HTERT RPE-1 (cell line): ENCODE measurements around the gene LRRC73.
"Not testable (repeated sequence)": the region's sequence is repeated elsewhere in the genome, so short reads cannot be mapped to it uniquely, and the experiment has no call there.

Source experiments
- in situ Hi-C: fragments of 300-500 bp; cut with MboI; formaldehyde crosslinking; loops from 4 replicates; pipeline ENCODE4 v1.14.3; 2020; ENCODE audit warnings: low sequenced_read_pairs

The LRRC73 gene

GRCh38 chr6:43511824-43512415 is 1.8 kb upstream of the LRRC73 start:
- in situ Hi-C loops: no loop called here

DNA sequence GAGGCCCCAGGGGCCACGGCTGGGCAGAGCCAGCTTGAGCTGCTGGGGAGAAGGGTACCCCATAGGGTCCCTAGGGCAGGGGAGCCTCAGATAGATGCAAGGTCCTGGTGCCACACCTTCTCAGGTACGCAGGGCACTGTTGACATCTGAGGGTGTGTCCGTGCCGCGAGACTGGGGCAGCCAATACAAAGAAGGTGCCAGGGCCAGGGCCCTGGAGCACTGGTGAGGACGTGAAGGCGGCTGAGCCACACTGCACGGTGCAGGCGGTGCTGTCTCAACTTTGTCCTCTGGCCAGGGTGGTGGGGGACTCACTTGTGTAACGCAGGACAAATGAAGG is 649 bp upstream of the LRRC73 start:
- in situ Hi-C loops: no loop called here

DNA sequence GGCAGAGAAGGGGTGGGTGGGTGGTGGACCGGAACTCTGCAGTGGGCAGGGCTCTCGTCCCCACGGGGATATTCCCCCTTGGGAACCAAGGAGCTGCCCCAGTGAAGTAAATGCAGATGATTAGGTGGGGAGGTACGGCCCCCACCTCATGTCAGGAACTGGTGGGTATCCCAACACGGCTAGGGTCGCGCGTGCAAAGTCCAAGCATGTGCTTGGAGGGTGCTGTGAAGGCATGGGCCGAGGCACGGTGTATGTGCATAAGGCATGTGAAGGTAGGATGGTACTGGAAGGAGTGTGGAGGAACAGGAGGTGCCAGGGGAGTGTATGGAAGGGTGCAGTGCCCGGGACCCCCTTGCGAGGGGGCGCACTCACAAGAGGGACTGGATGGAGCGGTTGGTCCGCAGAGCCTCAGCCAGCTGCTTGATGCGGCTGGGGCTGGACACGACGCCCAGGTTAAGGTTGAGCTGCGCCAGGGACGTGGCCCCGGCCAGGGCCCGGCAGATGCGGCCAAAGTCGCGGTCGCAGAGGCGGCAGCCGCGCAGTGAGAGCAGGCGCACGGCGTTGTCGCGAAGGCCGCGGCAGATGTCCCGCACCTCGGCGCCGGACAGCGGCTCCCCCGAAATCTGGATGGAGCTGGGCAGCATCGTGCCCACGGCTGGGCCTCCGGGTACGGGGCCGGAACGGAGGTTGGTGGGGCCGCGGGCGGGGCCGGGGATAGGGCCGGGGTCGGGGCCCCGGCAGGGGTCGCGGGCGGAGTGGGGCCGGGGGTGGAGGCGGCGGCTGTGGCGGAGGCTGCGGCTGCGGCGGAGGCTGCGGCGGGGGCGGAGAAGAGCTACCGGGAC is 783 bp downstream of the LRRC73 start:
- in situ Hi-C loops: no loop called here

DNA sequence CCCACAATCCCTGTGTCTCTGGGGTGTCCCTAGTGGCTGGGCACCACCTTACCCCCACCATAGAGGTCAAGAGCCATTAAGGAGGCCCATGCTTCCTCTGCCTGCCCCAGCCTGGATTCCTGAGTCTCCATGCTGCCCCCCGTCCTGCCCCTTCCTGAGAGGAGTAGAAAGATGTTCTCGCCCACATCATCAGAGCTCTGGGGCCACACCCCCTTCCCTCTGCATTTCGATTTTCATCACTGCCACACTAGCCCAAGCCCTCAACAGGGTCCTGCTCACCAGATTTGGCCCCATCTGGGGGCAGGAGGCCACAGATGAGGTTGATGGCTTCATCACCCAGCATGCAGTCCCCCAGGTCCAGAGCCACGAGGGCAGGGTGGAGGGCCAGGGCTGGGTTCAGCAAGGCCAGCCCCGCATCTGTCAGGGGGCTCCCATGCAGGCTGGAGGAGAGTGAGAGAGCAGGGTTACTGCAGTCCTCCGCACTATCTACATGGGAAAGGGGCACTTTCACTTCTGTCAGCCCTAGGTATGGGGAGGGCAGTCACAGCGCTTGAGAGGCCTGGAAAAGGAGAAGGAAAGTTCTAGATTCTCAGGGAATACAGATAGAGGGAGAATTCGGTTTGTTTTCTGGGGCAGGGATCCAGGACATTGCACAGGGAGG is 1.5 kb downstream of the LRRC73 start:
- in situ Hi-C loops: no loop called here

DNA sequence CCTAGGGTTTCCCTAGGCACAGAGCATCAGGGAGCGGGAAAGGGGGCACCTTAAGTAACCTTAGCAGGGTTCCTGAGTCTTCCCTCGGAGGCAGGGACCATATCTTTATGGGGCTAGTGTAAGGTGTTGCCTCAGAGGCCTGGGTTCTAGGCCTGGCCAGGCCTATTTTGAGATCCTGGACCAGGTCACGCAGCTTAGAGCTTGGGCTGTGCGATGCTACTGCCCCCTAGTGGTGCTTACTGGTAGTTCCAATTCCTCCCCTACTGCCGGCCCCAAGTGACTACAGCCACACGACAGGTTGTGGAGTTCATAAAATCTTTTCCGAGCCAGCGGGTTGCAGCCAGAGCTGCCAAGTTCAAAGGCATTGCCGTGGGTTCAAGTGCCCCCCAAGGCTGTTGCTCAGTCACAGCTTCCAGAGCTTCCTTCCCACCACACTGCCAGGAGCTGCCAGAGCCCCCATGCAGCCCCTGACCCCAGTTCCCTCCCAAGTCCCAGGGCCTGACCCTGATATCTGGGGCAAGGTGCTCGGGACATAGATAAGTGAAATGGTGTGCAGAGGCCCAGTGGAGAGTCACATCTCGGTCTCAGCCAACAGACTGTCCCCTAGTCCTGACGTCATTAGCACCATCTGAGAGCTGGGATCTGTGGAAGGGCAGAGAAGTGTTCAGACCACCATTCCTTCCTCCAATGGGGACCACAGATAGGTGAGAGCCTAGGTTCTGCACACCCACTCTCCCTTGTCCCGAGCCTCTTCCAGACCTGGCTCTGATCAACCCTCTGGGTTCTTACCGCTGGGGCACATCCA is 3.3 kb downstream of the LRRC73 start:
- in situ Hi-C loops: no loop called here

- in situ Hi-C loops: no loop called here
Observed at GRCh38 chr6:43506171-43506570, 4.0 kb downstream of the LRRC73 start.

DNA sequence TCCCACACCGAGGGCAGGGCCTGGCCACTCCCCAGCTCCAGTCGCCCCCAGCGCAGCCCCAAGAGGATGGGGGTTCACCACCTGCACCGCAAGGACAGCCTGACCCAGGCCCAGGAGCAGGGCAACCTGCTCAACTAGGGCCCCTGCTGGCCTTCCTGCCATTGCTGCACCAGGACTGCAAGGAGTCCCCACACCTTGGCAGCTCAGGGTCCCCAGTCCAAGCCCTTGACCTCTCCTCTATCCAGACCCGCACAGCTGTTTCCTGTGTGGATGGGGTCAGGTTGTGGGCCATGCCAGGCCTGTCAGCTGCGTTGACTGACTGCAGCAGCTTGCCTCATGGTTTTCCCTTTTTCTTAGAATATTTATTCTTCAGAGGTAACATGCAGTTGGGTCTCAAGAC is 4.4 kb downstream of the LRRC73 start:
- in situ Hi-C loops: no loop called here

GRCh38 chr6:43504756-43505593 is 5.2 kb downstream of the LRRC73 start:
- in situ Hi-C loops: no loop called here

- in situ Hi-C loops: no loop called here
Observed at GRCh38 chr6:43503443-43503842, 6.7 kb downstream of the LRRC73 start.

GRCh38 chr6:43502666-43503065 is 7.5 kb downstream of the LRRC73 start:
- in situ Hi-C loops: no loop called here

- in situ Hi-C loops: no loop called here
Observed at GRCh38 chr6:43500921-43501320, 9.2 kb downstream of the LRRC73 start.

- in situ Hi-C loops: no loop called here
Observed at GRCh38 chr6:43499028-43499815, 10.9 kb downstream of the LRRC73 start.

DNA sequence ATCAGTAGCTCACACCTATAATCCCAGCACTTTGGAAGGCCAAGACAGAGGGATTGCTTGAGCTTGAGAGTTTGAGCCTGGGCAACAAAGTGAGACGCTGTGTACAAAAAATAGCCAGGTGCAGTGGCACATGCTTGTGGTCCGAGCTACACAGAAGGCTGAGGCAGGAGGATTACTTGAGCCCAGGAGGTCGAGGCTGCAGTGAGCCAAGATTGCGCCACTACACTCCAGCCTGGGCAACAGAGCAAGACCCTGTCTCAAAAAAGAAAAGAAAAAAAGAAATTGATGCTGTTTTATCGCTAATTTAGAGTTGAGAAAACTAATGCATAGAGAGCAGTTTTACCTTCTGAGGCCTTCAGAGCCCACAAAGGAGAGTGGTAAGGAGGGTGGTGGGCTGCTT is 11.9 kb downstream of the LRRC73 start:
- in situ Hi-C loops: not testable (repeated sequence)

DNA sequence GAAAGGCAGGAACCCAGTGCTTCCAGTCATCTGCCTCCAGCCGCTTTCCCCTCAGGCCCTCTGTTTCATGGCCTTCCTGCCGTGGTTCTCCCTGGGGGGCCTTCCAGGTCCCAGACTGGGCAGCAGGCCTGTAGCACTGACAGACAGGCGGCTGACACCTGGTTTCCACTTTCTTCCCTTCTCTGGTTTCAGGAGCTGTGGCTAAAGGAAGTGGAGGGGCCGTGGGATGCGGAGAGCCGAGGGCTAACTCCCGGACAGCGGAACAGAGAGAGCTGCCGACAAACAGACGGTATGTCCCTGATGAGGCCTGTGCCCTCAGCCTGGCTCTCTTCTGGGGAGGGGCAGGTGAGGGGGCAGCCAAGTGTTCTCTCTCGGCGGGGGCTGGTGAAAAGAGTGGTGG is 12.5 kb downstream of the LRRC73 start:
- in situ Hi-C loops: no loop called here

GRCh38 chr6:43497129-43497396 is 13.1 kb downstream of the LRRC73 start:
- in situ Hi-C loops: no loop called here

DNA sequence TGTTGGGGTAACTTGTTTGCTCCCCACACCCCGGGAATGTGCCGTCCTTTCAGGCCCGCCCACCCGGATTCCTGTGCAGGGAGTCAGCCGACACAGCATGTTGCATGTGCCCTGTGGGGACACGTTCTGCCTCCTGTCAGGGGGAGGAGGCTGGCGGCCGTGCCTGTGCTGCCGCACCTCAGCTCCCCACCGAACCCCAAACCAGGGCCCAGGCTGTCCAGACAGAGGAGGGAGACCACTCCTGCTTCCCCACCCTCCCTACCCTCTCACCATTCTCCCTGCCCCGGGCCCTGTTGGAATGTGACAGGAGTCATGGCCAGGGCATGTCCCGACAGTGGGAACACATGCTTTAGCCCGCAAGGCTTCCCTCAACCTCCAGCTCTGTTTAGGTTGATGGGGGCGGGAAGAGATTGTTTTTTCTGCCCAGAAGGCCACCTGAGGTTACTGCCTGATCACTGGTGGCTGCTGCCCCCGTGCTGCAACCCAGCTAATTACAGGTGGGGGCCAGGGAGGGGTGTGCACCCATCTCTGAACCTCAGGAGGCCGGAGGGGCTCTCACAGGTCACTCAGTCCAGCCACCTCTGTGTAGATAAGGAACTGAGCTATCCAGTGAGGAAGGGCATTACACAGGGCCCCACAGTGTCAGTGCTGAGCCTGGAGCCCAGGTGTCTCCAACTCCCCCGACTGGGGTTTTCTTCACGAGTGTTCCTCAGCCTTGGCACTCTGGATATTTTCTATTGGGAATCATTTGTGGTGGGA is 13.6 kb downstream of the LRRC73 start:
- in situ Hi-C loops: no loop called here

GRCh38 chr6:43495409-43495941 is 14.7 kb downstream of the LRRC73 start:
- in situ Hi-C loops: no loop called here

- in situ Hi-C loops: no loop called here
Observed at GRCh38 chr6:43494766-43495165, 15.4 kb downstream of the LRRC73 start.

GRCh38 chr6:43494321-43494720 is 15.8 kb downstream of the LRRC73 start:
- in situ Hi-C loops: no loop called here
